BLaER1 (cell line): Measurements from ENCODE around the gene EIF2A.
"Not testable (repeated sequence)": the region's sequence is repeated elsewhere in the genome, so short reads cannot be mapped to it uniquely, and the experiment has no call there.

Source experiments
- H3K27ac ChIP-seq: shearing (Covaris generic); formaldehyde crosslinking; 2 replicates; pipeline ENCODE4 v1.8.1; 2022
- H3K27me3 ChIP-seq: shearing (Covaris generic); formaldehyde crosslinking; 2 replicates; pipeline ENCODE4 v1.8.1; 2022
- H3K36me3 ChIP-seq: shearing (Covaris generic); formaldehyde crosslinking; 2 replicates; pipeline ENCODE4 v1.8.1; 2022
- H3K4me1 ChIP-seq: shearing (Covaris generic); formaldehyde crosslinking; 2 replicates; pipeline ENCODE4 v1.8.1; 2022
- H3K4me2 ChIP-seq: shearing (Covaris generic); formaldehyde crosslinking; 2 replicates; pipeline ENCODE4 v1.8.1; 2022
- H3K4me3 ChIP-seq: shearing (Covaris generic); formaldehyde crosslinking; 2 replicates; pipeline ENCODE4 v1.8.1; 2022
- H3K9ac ChIP-seq: shearing (Covaris generic); formaldehyde crosslinking; 2 replicates; pipeline ENCODE4 v1.8.1; 2022
- H3K9me3 ChIP-seq: shearing (Covaris generic); formaldehyde crosslinking; 2 replicates; pipeline ENCODE4 v1.8.1; 2022
- H4K20me1 ChIP-seq: shearing (Covaris generic); formaldehyde crosslinking; 2 replicates; pipeline ENCODE4 v1.8.1; 2022
- Cebpa-rat ChIP-seq: shearing (Covaris generic); IDR thresholded peaks from 2 replicates; pipeline ENCODE4 v1.8.1; 2022

EIF2A gene

DNA sequence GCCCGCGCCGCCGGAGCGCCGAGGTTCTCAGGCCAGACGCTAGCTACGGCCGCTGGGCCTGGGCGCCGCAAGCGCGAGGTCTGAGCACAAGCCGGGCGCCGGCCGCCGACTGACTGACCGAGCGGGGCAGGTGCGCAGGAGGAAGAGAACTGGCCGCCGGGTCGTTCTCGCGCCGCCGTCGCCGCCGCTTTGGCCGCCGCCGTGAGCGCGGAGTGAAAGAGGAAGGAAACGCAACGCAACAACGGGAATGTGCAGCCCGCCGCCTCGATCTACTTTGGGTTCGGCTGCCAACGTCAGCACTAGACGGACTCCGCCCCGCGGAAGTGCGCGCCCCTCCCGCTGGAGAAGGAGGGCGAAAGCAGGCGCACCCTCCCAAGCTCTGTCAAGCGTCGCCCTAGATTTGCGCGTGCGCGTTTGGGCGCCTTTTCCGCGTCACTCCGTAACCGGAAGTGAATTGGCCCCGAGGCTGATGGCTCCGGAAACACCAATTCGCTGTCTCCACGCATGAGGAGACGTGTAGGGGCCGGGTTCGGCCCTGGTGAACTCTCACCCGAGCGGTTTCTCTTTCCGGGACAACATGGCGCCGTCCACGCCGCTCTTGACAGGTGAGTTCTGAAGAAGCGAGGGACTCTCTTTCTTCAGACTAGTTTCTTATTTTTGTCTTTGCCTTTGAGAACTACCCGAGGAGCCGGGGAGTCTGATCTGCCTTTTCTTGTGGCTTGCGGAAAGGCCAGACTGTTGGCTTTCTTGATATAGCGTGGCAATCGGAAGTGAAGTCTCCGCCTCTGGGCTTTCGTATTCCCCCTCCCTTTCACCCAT is at the start of gene EIF2A, which contains the start of gene SERP1:
EIF2A (plus strand) TSS at position 562 of the 819 bp plus-strand sequence; CDS start at position 578, 16 bp downstream.
SERP1 (minus strand) TSS at position 271 of the 819 bp plus-strand sequence. CDS start 361 bp downstream, outside the sequence.
- Histone ChIP-seq H3K4me2 (peak within 1 kb of the TSS; percentile 92), H3K4me3 (peak within 1 kb of the TSS; percentile 91), H3K36me3 (peaks cover 40% of the 10 kb centered on the region), H3K27ac (peak within 1 kb of the TSS; percentile 99), H3K9me3 (no peaks in the 10 kb centered on the region), H3K4me1 (peaks cover 37% of the 10 kb centered on the region), H3K9ac (peak within 1 kb of the TSS; percentile 98), H4K20me1 (peaks cover 55% of the 10 kb centered on the region), H3K27me3 (no peaks in the 10 kb centered on the region)
- no peak for TF ChIP-seq Cebpa-rat

DNA sequence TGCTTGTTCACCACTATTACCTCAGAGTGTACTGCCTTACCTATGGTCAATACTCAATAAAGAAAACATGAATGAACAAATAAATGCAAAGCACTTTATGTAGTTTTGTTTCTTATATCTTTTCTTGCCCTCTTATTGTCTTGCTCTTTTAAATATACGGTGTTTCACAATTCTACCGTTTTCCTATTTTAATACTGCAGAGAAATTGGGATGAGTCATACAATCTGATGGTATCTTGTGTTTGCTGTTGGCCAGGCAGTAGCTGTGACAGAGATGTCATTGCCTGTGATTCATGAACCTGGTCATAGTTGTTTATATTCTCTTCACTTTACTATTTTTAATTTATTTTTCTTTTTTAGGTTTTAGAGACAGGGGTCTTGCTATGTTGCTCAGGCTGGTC is 48.6 kb upstream of the EIF2A start:
- no peaks in the 10 kb centered on the region for H3K36me3 ChIP-seq
- H3K4me3 ChIP-seq: no peak overlapping the region
- no peak overlapping the region for H3K9ac ChIP-seq
- no peaks in the 10 kb centered on the region for H3K4me1 ChIP-seq
- H3K9me3 ChIP-seq: peaks cover 20% of the 10 kb centered on the region
- no peak overlapping the region for H3K4me2 ChIP-seq
- H3K27me3 ChIP-seq: no peaks in the 10 kb centered on the region
- H3K27ac ChIP-seq: no peak overlapping the region
- H4K20me1 ChIP-seq: no peaks in the 10 kb centered on the region
- TF ChIP-seq Cebpa-rat: no peak

DNA sequence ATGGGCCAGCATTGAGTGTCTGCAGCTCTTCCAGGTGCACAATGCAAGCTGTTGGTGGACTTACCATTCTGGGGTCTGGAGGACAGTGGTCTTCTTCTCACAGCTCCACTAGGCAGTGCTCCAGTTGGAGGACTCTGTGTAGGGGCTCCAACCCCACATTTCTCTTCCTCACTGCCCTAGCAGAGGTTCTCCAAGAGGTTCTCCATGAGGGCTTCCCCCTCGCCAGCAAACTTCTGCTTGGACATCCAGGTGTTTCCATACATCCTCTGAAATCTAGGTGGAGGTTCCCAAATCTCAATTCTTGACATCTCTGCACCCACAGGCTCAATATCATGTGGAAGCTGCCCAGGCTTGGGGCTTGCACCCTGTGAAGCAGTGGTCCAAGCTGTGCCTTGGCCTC is 45.6 kb upstream of the EIF2A start:
- H3K36me3 ChIP-seq, H3K4me1 ChIP-seq, H3K27me3 ChIP-seq, H3K27ac ChIP-seq, H3K4me2 ChIP-seq, H3K4me3 ChIP-seq, H3K9ac ChIP-seq, H4K20me1 ChIP-seq: not testable (repeated sequence)
- peaks cover 20% of the 10 kb centered on the region for H3K9me3 ChIP-seq

DNA sequence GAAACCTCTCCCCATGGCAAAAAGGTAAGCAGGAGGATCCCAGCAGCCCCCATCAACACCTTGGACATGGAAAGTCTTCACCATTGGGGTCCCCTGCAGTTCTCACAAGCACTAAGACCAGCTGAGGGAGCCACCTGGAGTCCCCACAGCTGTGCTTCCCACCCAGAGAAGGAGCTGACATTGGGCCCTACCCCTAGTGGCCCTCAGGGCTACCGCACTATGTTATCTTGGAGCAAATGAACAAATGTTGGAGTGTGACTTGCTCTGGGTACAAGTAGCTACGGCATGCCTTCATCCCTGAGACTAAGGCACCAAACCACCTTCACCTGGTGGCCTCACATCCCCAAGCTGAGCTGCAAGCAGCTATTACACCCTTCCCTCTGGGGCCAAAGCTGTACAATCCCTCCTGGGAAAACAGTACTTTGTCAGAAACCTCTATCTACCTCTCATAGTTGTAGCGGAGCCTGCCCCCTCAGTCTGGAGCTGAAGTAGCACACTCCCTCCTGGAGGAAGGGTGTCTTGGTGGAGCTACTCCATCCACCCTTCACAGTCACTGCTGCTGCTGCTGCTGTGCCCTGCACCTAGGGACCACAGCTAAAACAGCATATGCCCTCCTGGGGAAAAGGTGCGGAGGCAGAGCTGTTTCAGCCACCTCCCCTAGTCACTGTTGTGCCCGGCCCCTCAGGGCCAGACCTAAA is 43.0 kb upstream of the EIF2A start:
- no peak for TF ChIP-seq Cebpa-rat
- no peak overlapping the region for H3K9ac ChIP-seq
- no peaks in the 10 kb centered on the region for H3K4me1 ChIP-seq
- no peak overlapping the region for H3K4me2 ChIP-seq
- H3K9me3 ChIP-seq: peaks cover 27% of the 10 kb centered on the region
- H4K20me1 ChIP-seq: no peaks in the 10 kb centered on the region
- no peak overlapping the region for H3K4me3 ChIP-seq
- H3K27me3 ChIP-seq: no peaks in the 10 kb centered on the region
- H3K27ac ChIP-seq: no peak overlapping the region
- H3K36me3 ChIP-seq: no peaks in the 10 kb centered on the region

DNA sequence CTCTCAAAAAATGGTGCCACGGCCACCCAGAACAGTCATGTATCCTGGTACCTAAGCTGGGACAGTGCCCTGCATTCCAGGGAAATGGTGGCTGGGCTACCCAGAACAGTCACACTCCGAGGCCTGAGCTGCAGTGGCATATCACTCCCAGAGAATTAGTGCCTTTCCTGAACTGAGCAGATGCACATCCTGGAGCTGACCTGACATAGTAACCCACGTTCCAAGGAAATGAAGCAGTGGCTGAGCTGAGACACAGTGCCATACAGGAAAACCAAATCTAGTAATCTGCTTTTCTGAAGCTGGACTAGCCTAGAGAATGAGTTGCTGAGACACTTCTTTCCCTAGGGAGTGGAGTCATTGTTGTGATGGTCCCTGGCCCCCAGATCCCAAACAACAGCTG is 42.1 kb upstream of the EIF2A start:
- no peak for TF ChIP-seq Cebpa-rat
- Histone ChIP-seq H3K4me3 (no peak overlapping the region), H3K27ac (no peak overlapping the region), H3K4me1 (no peaks in the 10 kb centered on the region), H3K27me3 (no peaks in the 10 kb centered on the region), H4K20me1 (no peaks in the 10 kb centered on the region), H3K9me3 (peaks cover 27% of the 10 kb centered on the region), H3K4me2 (no peak overlapping the region), H3K9ac (no peak overlapping the region), H3K36me3 (no peaks in the 10 kb centered on the region)

DNA sequence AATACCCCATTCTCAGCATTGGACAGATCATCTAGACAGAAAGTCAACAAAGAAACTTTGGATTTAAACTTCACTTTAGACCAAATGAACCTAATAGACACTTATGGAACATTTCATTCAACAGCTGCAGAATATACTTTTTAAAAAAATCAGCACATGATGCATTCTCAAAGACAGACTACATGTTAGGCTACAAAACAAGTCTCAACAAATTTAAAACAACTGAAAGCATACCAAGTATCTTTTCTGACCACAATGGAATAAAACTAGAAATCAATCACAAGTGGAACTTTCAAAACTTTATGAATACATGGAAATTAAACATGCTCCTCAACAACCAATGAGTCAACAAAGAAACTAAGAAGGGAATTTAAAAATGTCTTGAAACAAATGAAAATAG is 38.2 kb upstream of the EIF2A start:
- Histone ChIP-seq H3K4me1 (no peaks in the 10 kb centered on the region), H3K36me3 (no peaks in the 10 kb centered on the region), H4K20me1 (no peaks in the 10 kb centered on the region), H3K9me3 (0 out of 2 replicates have a peak, but pooled peaks cover 7% of the 10 kb centered on the region), H3K4me2 (no peak overlapping the region), H3K27me3 (no peaks in the 10 kb centered on the region), H3K27ac (no peak overlapping the region), H3K4me3 (no peak overlapping the region), H3K9ac (no peak overlapping the region)
- TF ChIP-seq Cebpa-rat: no peak

DNA sequence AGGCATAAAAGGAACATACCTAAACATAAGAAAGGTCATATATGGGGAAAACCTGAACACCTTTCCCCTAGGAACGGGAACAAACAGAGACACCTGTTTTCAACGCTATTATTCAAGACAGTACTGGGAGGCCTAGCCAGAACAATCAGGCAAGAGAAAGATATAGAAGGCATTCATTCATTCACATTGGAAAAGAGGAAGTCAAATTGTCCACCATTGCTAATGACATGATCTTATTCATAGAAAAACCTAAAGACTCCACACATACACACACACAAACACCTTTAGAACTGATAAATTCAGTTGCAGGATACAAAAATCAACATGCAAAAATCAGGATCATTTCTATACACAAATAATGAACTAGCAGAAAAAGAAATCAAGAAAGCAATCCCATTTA is 36.8 kb upstream of the EIF2A start:
- no peaks in the 10 kb centered on the region for H3K36me3 ChIP-seq
- H3K4me1 ChIP-seq: no peaks in the 10 kb centered on the region
- no peaks in the 10 kb centered on the region for H3K27me3 ChIP-seq
- no peaks in the 10 kb centered on the region for H4K20me1 ChIP-seq
- no peak overlapping the region for H3K4me3 ChIP-seq
- H3K4me2 ChIP-seq: no peak overlapping the region
- no peak overlapping the region for H3K9ac ChIP-seq
- no peak for TF ChIP-seq Cebpa-rat
- H3K9me3 ChIP-seq: 0 out of 2 replicates have a peak, but pooled peaks cover 7% of the 10 kb centered on the region
- no peak overlapping the region for H3K27ac ChIP-seq

DNA sequence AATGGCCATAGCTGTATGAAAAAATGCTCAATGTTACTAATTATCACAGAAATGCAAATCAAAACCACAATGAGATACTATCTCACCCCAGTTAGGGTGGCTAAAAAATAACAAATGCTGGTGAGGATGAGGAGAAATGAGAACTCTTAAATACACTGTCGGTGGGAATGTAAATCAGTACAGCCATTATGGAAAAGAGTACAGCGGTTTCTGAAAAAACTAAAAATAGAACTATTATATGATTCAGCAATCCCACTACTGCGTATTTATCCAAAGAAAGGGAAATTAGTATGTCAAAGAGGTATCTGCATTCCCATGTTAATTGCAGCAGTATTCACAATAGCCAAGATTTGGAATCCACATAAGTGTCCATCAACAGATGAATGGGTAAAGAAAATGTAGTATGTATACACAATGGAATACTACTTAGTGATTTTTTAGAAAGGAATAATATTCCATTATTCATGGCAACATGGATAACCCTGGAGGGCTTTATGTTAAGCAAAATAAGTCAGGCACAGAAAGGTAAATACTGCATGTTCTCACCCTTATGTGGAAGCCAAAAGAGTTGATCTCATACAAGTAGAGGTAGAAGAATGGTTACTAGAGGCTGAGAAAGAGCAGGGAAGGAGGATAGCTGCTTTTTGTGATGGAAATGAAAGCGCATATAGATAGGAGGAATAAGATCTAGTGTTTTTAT is 35.3 kb upstream of the EIF2A start:
- Histone ChIP-seq H3K4me2 (no peak overlapping the region), H3K4me1 (no peaks in the 10 kb centered on the region), H3K9ac (no peak overlapping the region), H3K9me3 (0 out of 2 replicates have a peak, but pooled peaks cover 8% of the 10 kb centered on the region), H4K20me1 (no peaks in the 10 kb centered on the region), H3K4me3 (no peak overlapping the region), H3K27ac (no peak overlapping the region), H3K36me3 (no peaks in the 10 kb centered on the region), H3K27me3 (no peaks in the 10 kb centered on the region)
- no peak for TF ChIP-seq Cebpa-rat

DNA sequence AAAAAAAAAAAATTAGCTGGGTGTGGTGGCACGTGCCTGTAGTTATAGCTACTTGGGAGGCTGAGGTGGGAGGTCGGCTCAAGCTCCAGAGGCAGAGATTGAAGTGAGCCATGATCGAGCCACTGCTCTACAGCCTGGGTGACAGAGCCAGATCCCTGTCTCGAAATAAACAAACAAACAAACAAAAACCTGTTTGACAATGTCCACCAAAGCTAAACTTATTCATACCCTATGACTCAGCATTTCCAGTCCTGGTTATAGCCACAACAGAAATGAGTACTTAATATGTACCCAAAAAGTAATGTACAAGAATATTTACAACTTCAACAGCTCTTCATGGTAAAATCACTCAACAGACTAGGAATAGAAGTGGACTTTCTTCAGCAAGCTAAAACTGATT is 31.4 kb upstream of the EIF2A start:
- no peak for TF ChIP-seq Cebpa-rat
- peaks cover 25% of the 10 kb centered on the region for H3K9me3 ChIP-seq
- no peaks in the 10 kb centered on the region for H3K27me3 ChIP-seq
- no peak overlapping the region for H3K27ac ChIP-seq
- H4K20me1 ChIP-seq: no peaks in the 10 kb centered on the region
- H3K4me1 ChIP-seq: no peaks in the 10 kb centered on the region
- H3K4me3 ChIP-seq: no peak overlapping the region
- H3K4me2 ChIP-seq: no peak overlapping the region
- H3K9ac ChIP-seq: no peak overlapping the region
- no peaks in the 10 kb centered on the region for H3K36me3 ChIP-seq

DNA sequence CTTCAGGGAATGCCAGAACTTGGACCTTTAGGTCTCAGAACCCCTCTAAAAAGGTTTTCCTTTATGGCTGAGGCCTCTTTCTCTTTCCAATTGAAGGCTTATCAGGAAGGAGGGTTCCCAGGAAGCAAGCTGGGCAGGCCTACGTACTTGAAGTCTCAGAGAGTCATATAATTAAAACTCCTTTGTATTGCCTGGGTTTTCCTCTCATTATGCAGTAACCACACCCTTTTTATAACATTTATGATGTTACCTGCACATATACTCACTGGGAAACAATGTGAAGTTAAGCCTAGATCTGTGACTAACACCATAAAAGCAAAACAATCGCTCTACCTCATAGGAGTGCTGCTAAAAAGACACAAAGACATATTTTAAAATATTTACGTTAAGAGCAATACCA is 27.6 kb upstream of the EIF2A start:
- H3K4me2 ChIP-seq: no peak overlapping the region
- peaks cover 25% of the 10 kb centered on the region for H3K9me3 ChIP-seq
- no peak overlapping the region for H3K4me3 ChIP-seq
- H3K36me3 ChIP-seq: no peaks in the 10 kb centered on the region
- H3K9ac ChIP-seq: no peak overlapping the region
- TF ChIP-seq Cebpa-rat: no peak
- H3K27ac ChIP-seq: no peak overlapping the region
- H3K27me3 ChIP-seq: no peaks in the 10 kb centered on the region
- H3K4me1 ChIP-seq: no peaks in the 10 kb centered on the region
- no peaks in the 10 kb centered on the region for H4K20me1 ChIP-seq
